ENCODE results near the gene RUNX1. TPM values are rescaled to one million over a fixed set of nuclear protein-coding genes. Genes with fewer than 3 reads are reported as not detected.

Gene RUNX1
- total RNA-seq, 1 donor from 2014 or later = 18.7 TPM

GRCh38 chr21:34825101-34825500 lies 224.0 kb downstream of the RUNX1 start:
- Mint-ChIP-seq H3K4me3 (ENCODE audit: unreplicated experiment) (no peak overlapping the region), H3K9me3 (ENCODE audit: unreplicated experiment) (no peaks in the 10 kb centered on the region), H3K4me1 (ENCODE audit: unreplicated experiment) (no peaks in the 10 kb centered on the region), H3K36me3 (ENCODE audit: low read depth, unreplicated experiment) (peaks cover 36% of the 10 kb centered on the region), H3K27ac (ENCODE audit: unreplicated experiment) (no peak overlapping the region), H3K27me3 (ENCODE audit: unreplicated experiment) (no peaks in the 10 kb centered on the region)
- DNase-seq (ENCODE audit: low spot score) = no peak
- TF ChIP-seq CTCF (IDR thresholded peaks at IDR 0.05; ENCODE audit: unreplicated experiment) = no peak

- no peak for DNase-seq (ENCODE audit: low spot score)
- Mint-ChIP-seq H3K4me3 (ENCODE audit: unreplicated experiment) (no peak overlapping the region), H3K9me3 (ENCODE audit: unreplicated experiment) (no peaks in the 10 kb centered on the region), H3K4me1 (ENCODE audit: unreplicated experiment) (no peaks in the 10 kb centered on the region), H3K27ac (ENCODE audit: unreplicated experiment) (no peak overlapping the region), H3K36me3 (ENCODE audit: low read depth, unreplicated experiment) (peaks cover 36% of the 10 kb centered on the region), H3K27me3 (ENCODE audit: unreplicated experiment) (no peaks in the 10 kb centered on the region)
- no peak for TF ChIP-seq CTCF (IDR thresholded peaks at IDR 0.05; ENCODE audit: unreplicated experiment)
Measured at GRCh38 chr21:34824314-34824713, 224.8 kb downstream of the RUNX1 start.

GRCh38 chr21:34822942-34823341 lies 226.2 kb downstream of the RUNX1 start:
- Mint-ChIP-seq H3K4me1 (ENCODE audit: unreplicated experiment) (peaks cover 3% of the 10 kb centered on the region), H3K9me3 (ENCODE audit: unreplicated experiment) (no peaks in the 10 kb centered on the region), H3K4me3 (ENCODE audit: unreplicated experiment) (peak overlapping the region; percentile 54), H3K36me3 (ENCODE audit: low read depth, unreplicated experiment) (peaks cover 29% of the 10 kb centered on the region), H3K27me3 (ENCODE audit: unreplicated experiment) (no peaks in the 10 kb centered on the region), H3K27ac (ENCODE audit: unreplicated experiment) (no peak overlapping the region)
- no peak for DNase-seq (ENCODE audit: low spot score)
- no peak for TF ChIP-seq CTCF (IDR thresholded peaks at IDR 0.05; ENCODE audit: unreplicated experiment)

GRCh38 chr21:34822168-34822567 lies 226.9 kb downstream of the RUNX1 start:
- Mint-ChIP-seq H3K9me3 (ENCODE audit: unreplicated experiment) (no peaks in the 10 kb centered on the region), H3K27ac (ENCODE audit: unreplicated experiment) (no peak overlapping the region), H3K4me3 (ENCODE audit: unreplicated experiment) (no peak overlapping the region), H3K36me3 (ENCODE audit: low read depth, unreplicated experiment) (peaks cover 25% of the 10 kb centered on the region), H3K4me1 (ENCODE audit: unreplicated experiment) (peaks cover 3% of the 10 kb centered on the region), H3K27me3 (ENCODE audit: unreplicated experiment) (no peaks in the 10 kb centered on the region)
- no peak for DNase-seq (ENCODE audit: low spot score)
- no peak for TF ChIP-seq CTCF (IDR thresholded peaks at IDR 0.05; ENCODE audit: unreplicated experiment)

GRCh38 chr21:34821717-34822116 lies 227.4 kb downstream of the RUNX1 start:
- Mint-ChIP-seq H3K27me3 (ENCODE audit: unreplicated experiment) (no peaks in the 10 kb centered on the region), H3K4me1 (ENCODE audit: unreplicated experiment) (peaks cover 3% of the 10 kb centered on the region), H3K4me3 (ENCODE audit: unreplicated experiment) (no peak overlapping the region), H3K27ac (ENCODE audit: unreplicated experiment) (no peak overlapping the region), H3K9me3 (ENCODE audit: unreplicated experiment) (no peaks in the 10 kb centered on the region), H3K36me3 (ENCODE audit: low read depth, unreplicated experiment) (peaks cover 20% of the 10 kb centered on the region)
- no peak for DNase-seq (ENCODE audit: low spot score)
- no peak for TF ChIP-seq CTCF (IDR thresholded peaks at IDR 0.05; ENCODE audit: unreplicated experiment)
